ENCODE data around the gene GLG1. TPM values are rescaled to one million over a fixed set of nuclear protein-coding genes. Genes with fewer than 3 reads are reported as not detected.

GLG1 gene
- total and polyA plus RNA-seq, 8 donors: 116 to 147 (median 135) TPM

- ATAC-seq (peak; percentile 78), DNase-seq (peak in 1 of 4 donors; percentile 48)
- intact Hi-C loops (cut with DNase I): no loop called here
- Histone ChIP-seq H3K27me3 (no peaks in the 10 kb centered on the region), H3K4me3 (no peak overlapping the region), H3K9me3 (no peaks in the 10 kb centered on the region), H3K36me3 (no peaks in the 10 kb centered on the region), H3K4me1 (peaks cover 0 to 35% of the 10 kb centered on the region in 2 donors), H3K27ac (peak overlapping the region in 1 of 2 donors; percentile 75)
- TF ChIP-seq CTCF (IDR thresholded peaks at IDR 0.05): no peak
Measured at GRCh38 chr16:74563828-74564263, 43.1 kb downstream of the GLG1 start.

- no peak overlapping the region for H3K4me3 ChIP-seq
- no peak for TF ChIP-seq CTCF (IDR thresholded peaks at IDR 0.05)
- H3K36me3 ChIP-seq: no peaks in the 10 kb centered on the region
- no peak overlapping the region for H3K27ac ChIP-seq
- intact Hi-C loops (cut with DNase I): no loop called here
- DNase-seq: no peak
- ATAC-seq: no peak
- H3K27me3 ChIP-seq: no peaks in the 10 kb centered on the region
- peaks cover 0 to 33% of the 10 kb centered on the region in 2 donors for H3K4me1 ChIP-seq
- no peaks in the 10 kb centered on the region for H3K9me3 ChIP-seq
Measured at GRCh38 chr16:74562117-74562516, 44.8 kb downstream of the GLG1 start.

GRCh38 chr16:74561626-74562025 is 45.3 kb downstream of the GLG1 start:
- intact Hi-C loops (cut with DNase I): no loop called here
- no peak for DNase-seq

GRCh38 chr16:74560912-74561311 is 46.0 kb downstream of the GLG1 start:
- Histone ChIP-seq H3K27me3 (no peaks in the 10 kb centered on the region), H3K4me3 (no peak overlapping the region), H3K4me1 (peaks cover 0 to 39% of the 10 kb centered on the region in 2 donors), H3K36me3 (no peaks in the 10 kb centered on the region), H3K27ac (no peak overlapping the region), H3K9me3 (no peaks in the 10 kb centered on the region)
- DNase-seq: no peak
- ATAC-seq: no peak
- TF ChIP-seq CTCF (IDR thresholded peaks at IDR 0.05): no peak
- intact Hi-C loops (cut with DNase I): no loop called here

More at GRCh38 chr16:74561626-74562025, 45.3 kb downstream of the GLG1 start:
- ATAC-seq: no peak
- no peaks in the 10 kb centered on the region for H3K27me3 ChIP-seq
- peaks cover 0 to 36% of the 10 kb centered on the region in 2 donors for H3K4me1 ChIP-seq
- no peak overlapping the region for H3K27ac ChIP-seq
- no peaks in the 10 kb centered on the region for H3K9me3 ChIP-seq
- H3K36me3 ChIP-seq: no peaks in the 10 kb centered on the region
- H3K4me3 ChIP-seq: no peak overlapping the region
- TF ChIP-seq CTCF (IDR thresholded peaks at IDR 0.05): no peak

GRCh38 chr16:74558873-74559272 is 48.0 kb downstream of the GLG1 start:
- intact Hi-C loops (cut with DNase I): no loop called here
- DNase-seq: no peak

More at GRCh38 chr16:74558873-74559272, 48.0 kb downstream of the GLG1 start:
- no peak for ATAC-seq
- Histone ChIP-seq H3K4me3 (no peak overlapping the region), H3K36me3 (no peaks in the 10 kb centered on the region), H3K4me1 (peaks cover 0 to 29% of the 10 kb centered on the region in 2 donors), H3K27me3 (no peaks in the 10 kb centered on the region), H3K9me3 (no peaks in the 10 kb centered on the region), H3K27ac (no peak overlapping the region)
- TF ChIP-seq CTCF (IDR thresholded peaks at IDR 0.05): no peak
